COLO668 (cell line): ENCODE data around the gene PDGFRB.

Experiments used
- DNase-seq: peaks from one replicate; lab custom pipeline; 2025; ENCODE audit not compliant: unreplicated experiment; lab: John Stamatoyannopoulos, UW

PDGFRB gene

GRCh38 chr5:150155258-150156026 is at the start of gene PDGFRB:
Gene PDGFRB, minus strand, starts transcription at chr5:150155845. Its CDS starts 18,798 bp downstream, at chr5:150137047.
- no peak for DNase-seq

- DNase-seq, result no peak
Observed at GRCh38 chr5:150204590-150204960, 48.9 kb upstream of the PDGFRB start.

GRCh38 chr5:150203832-150204589 is 48.4 kb upstream of the PDGFRB start:
- DNase-seq, result no peak

GRCh38 chr5:150202501-150202900 is 46.9 kb upstream of the PDGFRB start:
- DNase-seq, result no peak

- DNase-seq, result no peak
Observed at GRCh38 chr5:150197476-150197875, 41.8 kb upstream of the PDGFRB start.

- DNase-seq, result no peak
Observed at GRCh38 chr5:150196986-150197385, 41.3 kb upstream of the PDGFRB start.

- DNase-seq, result no peak
Observed at GRCh38 chr5:150196514-150196913, 40.9 kb upstream of the PDGFRB start.

GRCh38 chr5:150195736-150196485 is 40.3 kb upstream of the PDGFRB start:
- no peak for DNase-seq

GRCh38 chr5:150192462-150192861 is 36.8 kb upstream of the PDGFRB start:
- no peak for DNase-seq

GRCh38 chr5:150190987-150191386 is 35.3 kb upstream of the PDGFRB start:
- no peak for DNase-seq

- DNase-seq, result no peak
Observed at GRCh38 chr5:150190503-150190979, 34.9 kb upstream of the PDGFRB start.

- DNase-seq, result no peak
Observed at GRCh38 chr5:150189728-150190502, 34.3 kb upstream of the PDGFRB start, which contains the start of gene SLC6A7. Gene SLC6A7, plus strand, starts transcription at chr5:150190062. Its CDS starts 266 bp downstream, at chr5:150190328.

- DNase-seq, result no peak
Observed at GRCh38 chr5:150189326-150189725, 33.7 kb upstream of the PDGFRB start.

- DNase-seq, result no peak
Observed at GRCh38 chr5:150188146-150188842, 32.6 kb upstream of the PDGFRB start.

GRCh38 chr5:150186897-150187296 is 31.3 kb upstream of the PDGFRB start:
- DNase-seq, result no peak

- no peak for DNase-seq
Observed at GRCh38 chr5:150186137-150186536, 30.5 kb upstream of the PDGFRB start.

- no peak for DNase-seq
Observed at GRCh38 chr5:150184990-150185912, 29.6 kb upstream of the PDGFRB start.

GRCh38 chr5:150184006-150184405 is 28.4 kb upstream of the PDGFRB start:
- DNase-seq, result no peak

GRCh38 chr5:150183436-150183835 is 27.8 kb upstream of the PDGFRB start:
- DNase-seq, result no peak
